ENCODE measurements around the gene TMEM140. TPM values are rescaled to one million over a fixed set of nuclear protein-coding genes. Genes with fewer than 3 reads are reported as not detected.
A peak's percentile ranks its signal among the peaks of the same experiment; 100 is the strongest.

The TMEM140 gene
- total and polyA plus RNA-seq, 9 of the 15 experiments (the other 6 are each of a cell fraction or from before 2014, with no cell fraction given): 0.03 to 0.82 (median 0.23) TPM

GRCh38 chr7:135147341-135147898, 452 bp upstream of the TMEM140 start (continued):
- TF ChIP-seq ARID4B (CRISPR knock-in tag; IDR thresholded peaks at IDR 0.05) (0 out of 2 replicates have a peak, but pooled peaks have one; percentile 4), MAFK (IDR thresholded peaks at IDR 0.05; ENCODE audit: low read length) (no peak), ARID2 (IDR thresholded peaks at IDR 0.05) (no peak), NFRKB (IDR thresholded peaks at IDR 0.05; ENCODE audit: low read depth) (peak; percentile 69), PKNOX1 (IDR thresholded peaks at IDR 0.05) (no peak), PTRF (tag; IDR thresholded peaks at IDR 0.05) (no peak), THRAP3 (IDR thresholded peaks at IDR 0.05; ENCODE audit: borderline replicate concordance) (no peak), TFE3 (CRISPR knock-in tag; IDR thresholded peaks at IDR 0.05) (no peak), ZNF76 (CRISPR knock-in tag; IDR thresholded peaks at IDR 0.05; ENCODE audit: borderline replicate concordance) (no peak), ARID3B (CRISPR knock-in tag; IDR thresholded peaks at IDR 0.05; ENCODE audit: borderline replicate concordance) (no peak), CHAMP1 (IDR thresholded peaks at IDR 0.05) (no peak; the same call in 1 of the 2 replicates), ZNF707 (CRISPR knock-in tag; conservative IDR thresholded peaks at IDR 0.05) (no peak), ATF4 (CRISPR knock-in tag; IDR thresholded peaks at IDR 0.05) (no peak), JUND (IDR thresholded peaks at IDR 0.05; ENCODE audit: borderline replicate concordance, low read depth, low read length) (no peak), JUND (tag; IDR thresholded peaks at IDR 0.05; ENCODE audit: borderline replicate concordance, low read depth, low read length) (no peak), RB1 (IDR thresholded peaks at IDR 0.05; ENCODE audit: low read depth) (no peak)

Data from K562 (cell line).